WERI-Rb-1 (cell line): Measurements from ENCODE around the gene PPP1R13B.

Experiments used
- DNase-seq: peaks from one replicate; pipeline ENCODE4 v3.0.0-alpha.2; 2020
- H3K27ac ChIP-seq: fragments of 250-450 bp; sonication (Bioruptor Pico); 2 replicates; pipeline ENCODE4 v1.5.1; 2020; ENCODE audit warnings: mild to moderate bottlenecking, moderate library complexity
- H3K27me3 ChIP-seq: fragments of 250-450 bp; sonication (Bioruptor Pico); 2 replicates; pipeline ENCODE4 v1.5.1; 2021; ENCODE audit warnings: mild to moderate bottlenecking, low read depth, moderate library complexity; ENCODE audit not compliant: insufficient read depth, severe bottlenecking
- H3K36me3 ChIP-seq: fragments of 250-450 bp; sonication (Bioruptor Pico); 2 replicates; pipeline ENCODE4 v1.5.1; 2020; ENCODE audit warnings: mild to moderate bottlenecking, moderate library complexity
- H3K4me3 ChIP-seq: 2 replicates; pipeline ENCODE4 v1.5.1; 2011; ENCODE audit warnings: low read depth, mild to moderate bottlenecking, control low read depth, low read length
- H3K9me3 ChIP-seq: fragments of 250-450 bp; sonication (Bioruptor Pico); 2 replicates; pipeline ENCODE4 v1.5.1; 2021; ENCODE audit warnings: mild to moderate bottlenecking, moderate library complexity; ENCODE audit not compliant: severe bottlenecking
- TF ChIP-seq, protein P1 (sequence below): IDR thresholded peaks from 2 replicates; pipeline ENCODE4 v1.5.1; 2011; ENCODE audit warnings: low read depth, mild to moderate bottlenecking, control low read depth, inconsistent platforms, low read length

Gene PPP1R13B

GRCh38 chr14:103863245-103863644 is 15.9 kb upstream of the PPP1R13B start:
- no peaks in the 10 kb centered on the region for H3K9me3 ChIP-seq
- no peak overlapping the region for H3K27ac ChIP-seq
- H3K4me3 ChIP-seq, result no peak overlapping the region
- DNase-seq, result no peak
- no peaks in the 10 kb centered on the region for H3K27me3 ChIP-seq
- no peaks in the 10 kb centered on the region for H3K36me3 ChIP-seq
- TF ChIP-seq, protein P1, sequence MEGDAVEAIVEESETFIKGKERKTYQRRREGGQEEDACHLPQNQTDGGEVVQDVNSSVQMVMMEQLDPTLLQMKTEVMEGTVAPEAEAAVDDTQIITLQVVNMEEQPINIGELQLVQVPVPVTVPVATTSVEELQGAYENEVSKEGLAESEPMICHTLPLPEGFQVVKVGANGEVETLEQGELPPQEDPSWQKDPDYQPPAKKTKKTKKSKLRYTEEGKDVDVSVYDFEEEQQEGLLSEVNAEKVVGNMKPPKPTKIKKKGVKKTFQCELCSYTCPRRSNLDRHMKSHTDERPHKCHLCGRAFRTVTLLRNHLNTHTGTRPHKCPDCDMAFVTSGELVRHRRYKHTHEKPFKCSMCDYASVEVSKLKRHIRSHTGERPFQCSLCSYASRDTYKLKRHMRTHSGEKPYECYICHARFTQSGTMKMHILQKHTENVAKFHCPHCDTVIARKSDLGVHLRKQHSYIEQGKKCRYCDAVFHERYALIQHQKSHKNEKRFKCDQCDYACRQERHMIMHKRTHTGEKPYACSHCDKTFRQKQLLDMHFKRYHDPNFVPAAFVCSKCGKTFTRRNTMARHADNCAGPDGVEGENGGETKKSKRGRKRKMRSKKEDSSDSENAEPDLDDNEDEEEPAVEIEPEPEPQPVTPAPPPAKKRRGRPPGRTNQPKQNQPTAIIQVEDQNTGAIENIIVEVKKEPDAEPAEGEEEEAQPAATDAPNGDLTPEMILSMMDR, result no peak

DNA sequence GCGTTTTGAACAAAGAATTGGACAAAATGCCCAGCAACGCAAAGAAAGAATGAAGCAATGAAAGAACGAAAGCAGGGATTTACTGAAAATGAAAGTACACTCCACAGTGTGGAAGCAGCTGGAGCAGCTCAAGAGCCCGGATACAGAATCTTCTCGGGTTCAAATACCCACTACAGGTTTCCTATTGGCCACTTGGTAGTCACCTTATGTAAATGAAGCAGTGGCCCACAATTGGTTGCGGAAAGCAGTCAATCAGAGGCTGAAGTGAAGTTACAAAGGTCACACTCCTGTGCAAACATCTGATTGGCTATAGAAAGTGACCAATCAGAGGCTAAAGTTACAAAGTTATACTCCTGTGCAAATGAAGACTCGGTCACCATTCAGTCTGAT is 15.0 kb upstream of the PPP1R13B start:
- Histone ChIP-seq H3K36me3 (no peaks in the 10 kb centered on the region), H3K27ac (no peak overlapping the region), H3K4me3 (no peak overlapping the region), H3K9me3 (no peaks in the 10 kb centered on the region), H3K27me3 (no peaks in the 10 kb centered on the region)
- no peak for DNase-seq
- TF ChIP-seq, protein P1, result no peak

- H3K9me3 ChIP-seq, result no peaks in the 10 kb centered on the region
- no peaks in the 10 kb centered on the region for H3K36me3 ChIP-seq
- H3K27ac ChIP-seq, result no peak overlapping the region
- H3K4me3 ChIP-seq, result no peak overlapping the region
- no peaks in the 10 kb centered on the region for H3K27me3 ChIP-seq
- DNase-seq, result no peak
- TF ChIP-seq, protein P1, result no peak
These were observed 14.3 kb upstream of the PPP1R13B start for GRCh38 chr14:103861413-103862392.

GRCh38 chr14:103859416-103860202 is 12.2 kb upstream of the PPP1R13B start:
- H3K9me3 ChIP-seq, result no peaks in the 10 kb centered on the region
- no peak overlapping the region for H3K4me3 ChIP-seq
- no peaks in the 10 kb centered on the region for H3K36me3 ChIP-seq
- H3K27ac ChIP-seq, result no peak overlapping the region
- no peak for DNase-seq
- TF ChIP-seq, protein P1, result no peak
- no peaks in the 10 kb centered on the region for H3K27me3 ChIP-seq

GRCh38 chr14:103858063-103858781 is 10.8 kb upstream of the PPP1R13B start:
- TF ChIP-seq, protein P1, result no peak
- no peaks in the 10 kb centered on the region for H3K36me3 ChIP-seq
- DNase-seq, result no peak
- H3K9me3 ChIP-seq, result no peaks in the 10 kb centered on the region
- H3K4me3 ChIP-seq, result no peak overlapping the region
- no peak overlapping the region for H3K27ac ChIP-seq
- H3K27me3 ChIP-seq, result no peaks in the 10 kb centered on the region
